Keratinocyte (primary cell): Measurements from ENCODE around the gene HOXB4. TPM values are rescaled to one million over a fixed set of nuclear protein-coding genes. Genes with fewer than 3 reads are reported as not detected.

Experiments
- DNase-seq: peaks from one replicate; pipeline ENCODE4 v3.0.0-alpha.2; 2011; ENCODE audit warnings: low read depth, missing footprints, low spot score
- FAIRE-seq: peaks from 2 replicates; lab custom pipeline; 2011; peaks lifted over from hg19 to GRCh38; lab: Jason Lieb, UNC
- H2AFZ ChIP-seq: 2 replicates; pipeline ENCODE4 v1.6.0; 2012; ENCODE audit warnings: low read length, control low read depth, inconsistent platforms; ENCODE audit not compliant: control insufficient read depth
- H3K27ac ChIP-seq: 2 replicates; pipeline ENCODE4 v1.5.1; 2011; ENCODE audit warnings: low read length; ENCODE audit not compliant: control insufficient read depth, insufficient read depth
- H3K27me3 ChIP-seq: 3 replicates; pipeline ENCODE4 v1.6.0; 2011; ENCODE audit warnings: low read length; ENCODE audit not compliant: control insufficient read depth, insufficient read depth; ENCODE audit errors: extremely low read depth
- H3K36me3 ChIP-seq, 2 experiments: 2 replicates in 1 of 2; 3 replicates in 1 of 2; pipeline ENCODE4 v1.5.1; 2011; ENCODE audit warnings: low read length in 2 of 2, mild to moderate bottlenecking in 1 of 2; ENCODE audit not compliant: control insufficient read depth in 2 of 2, insufficient read depth in 2 of 2; ENCODE audit errors: extremely low read depth in 1 of 2
- H3K4me1 ChIP-seq: 3 replicates; pipeline ENCODE4 v1.5.1; 2011; ENCODE audit warnings: low read length; ENCODE audit not compliant: control insufficient read depth, insufficient read depth; ENCODE audit errors: extremely low read depth
- H3K4me2 ChIP-seq: 3 replicates; pipeline ENCODE4 v1.6.0; 2011; ENCODE audit warnings: low read depth, low read length; ENCODE audit not compliant: control insufficient read depth, insufficient read depth; ENCODE audit errors: extremely low read depth
- H3K4me3 ChIP-seq, 3 experiments: fragments of 200-600 bp in 1 of 3; sonication (generic) in 1 of 3; 2 replicates in 2 of 3; 3 replicates in 1 of 3; pipeline ENCODE4 v1.5.1; 2011 to 2016; ENCODE audit warnings: low read length in 3 of 3, mild to moderate bottlenecking in 3 of 3, control low read depth in 2 of 3, inconsistent platforms in 1 of 3, low read depth in 1 of 3, mixed read lengths in 1 of 3, mixed run types in 1 of 3, moderate library complexity in 1 of 3; ENCODE audit not compliant: control insufficient read depth in 2 of 3, insufficient read depth in 2 of 3; ENCODE audit errors: extremely low read depth in 1 of 3
- H3K79me2 ChIP-seq: 2 replicates; pipeline ENCODE4 v1.6.0; 2012; ENCODE audit warnings: low read length; ENCODE audit not compliant: control insufficient read depth, insufficient read depth
- H3K9ac ChIP-seq: 3 replicates; pipeline ENCODE4 v1.6.0; 2011; ENCODE audit warnings: low read length; ENCODE audit not compliant: control insufficient read depth, insufficient read depth; ENCODE audit errors: extremely low read depth
- H3K9me1 ChIP-seq: 3 replicates; pipeline ENCODE4 v1.6.0; 2011; ENCODE audit warnings: low read length; ENCODE audit not compliant: control insufficient read depth, insufficient read depth; ENCODE audit errors: extremely low read depth
- H3K9me3 ChIP-seq: 2 replicates; pipeline ENCODE4 v1.5.1; 2012; ENCODE audit warnings: low read depth, low read length; ENCODE audit not compliant: control insufficient read depth
- H4K20me1 ChIP-seq: 3 replicates; pipeline ENCODE4 v1.6.0; 2011; ENCODE audit warnings: low read length; ENCODE audit not compliant: control insufficient read depth, insufficient read depth; ENCODE audit errors: extremely low read depth
- EZH2 ChIP-seq: IDR thresholded peaks from one replicate; pipeline ENCODE4 v1.6.1; 2012; ENCODE audit warnings: inconsistent platforms, mild to moderate bottlenecking, low read length, moderate library complexity
- dilution Hi-C: fragments of 300-500 bp; cut with MboI; formaldehyde crosslinking; loops from one replicate; pipeline ENCODE4 v1.7.0; 2020; ENCODE audit warnings: low sequenced_read_pairs; ENCODE audit not compliant: extremely low pct_ligation_motif_present
- polyA plus RNA-seq, 5 experiments: library from polyadenylated mRNA; depleted of rRNA in 3 of 5; stranded (reverse) in 3 of 5; stranded (forward) in 1 of 5; unstranded in 1 of 5; fragments of >200 nt; gene quantifications; 1 replicate in 1 of 5; 2 replicates in 3 of 5; 3 replicates in 1 of 5; pipeline versions ENCODE4 v1.2.1 to v1.2.3, GENCODE V29; 2011 to 2012; ENCODE audit warnings: missing spikeins in 2 of 5, low read depth in 1 of 5, low replicate concordance in 1 of 5
- TF ChIP-seq, protein P1 (sequence below), 3 experiments: IDR thresholded peaks in 1 of 3; conservative IDR thresholded peaks in 1 of 3; optimal IDR thresholded peaks in 1 of 3; 2 replicates in 2 of 3; 3 replicates in 1 of 3; pipeline versions ENCODE3 to v1.5.1; 2011; ENCODE audit warnings: low read length in 3 of 3, mild to moderate bottlenecking in 3 of 3, moderate library complexity in 2 of 3, control low read depth in 1 of 3, inconsistent platforms in 1 of 3; ENCODE audit not compliant: insufficient read depth in 2 of 3; ENCODE audit errors: extremely low read depth in 1 of 3

The HOXB4 gene
- polyA plus RNA-seq, 1 donor (not counting 4 experiments of a cell fraction or from before 2014, with no cell fraction given): 0.59 TPM

DNA sequence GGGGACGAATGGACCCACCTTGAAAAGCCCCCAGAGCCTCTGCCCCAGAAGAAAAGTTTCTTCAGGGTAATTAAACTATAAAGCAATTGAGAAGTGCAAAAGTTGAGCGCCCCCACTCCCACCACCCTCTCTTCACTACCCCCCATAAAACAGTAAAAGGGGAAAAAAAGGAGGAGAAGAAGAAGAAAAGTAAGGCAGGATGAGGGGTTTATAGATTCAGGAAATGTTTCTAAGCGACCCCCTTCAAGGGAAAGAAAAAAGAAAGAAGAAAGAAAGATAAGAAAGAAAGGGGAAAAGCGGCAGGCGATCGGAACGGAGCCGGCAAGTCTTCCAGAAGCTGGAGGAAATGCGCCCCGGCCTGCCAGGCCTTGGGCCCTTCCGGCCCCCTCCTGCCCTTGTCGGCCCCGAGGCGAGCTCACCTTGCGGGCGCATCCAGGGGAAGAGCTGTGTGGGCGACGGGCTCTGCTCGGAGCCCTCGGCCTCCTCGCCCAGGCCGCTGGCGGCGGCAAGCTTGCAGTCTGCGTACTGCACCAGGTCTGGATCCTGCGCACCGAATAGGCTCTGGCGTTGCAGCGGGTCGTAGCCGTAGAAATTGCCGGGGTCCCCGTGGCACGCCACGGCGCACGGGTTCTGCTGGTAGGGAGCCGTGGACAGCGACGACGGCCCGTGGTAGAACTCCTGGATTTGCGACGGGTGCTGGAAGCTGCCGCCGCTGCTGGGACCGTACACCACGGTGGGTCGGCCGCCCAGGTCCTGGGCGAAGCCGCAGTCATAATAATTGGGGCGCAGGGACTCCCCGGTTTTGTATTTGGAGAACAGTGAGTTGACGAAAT, 35.9 kb upstream of the HOXB4 start:
- Histone ChIP-seq H3K9me3 (no peaks in the 10 kb centered on the region), H3K9ac (no peak overlapping the region), H3K79me2 (no peaks in the 10 kb centered on the region), H3K4me1 (peaks cover 8% of the 10 kb centered on the region), H3K27me3 (peaks cover 93% of the 10 kb centered on the region), H3K4me2 (peak overlapping the region; percentile 45), H3K27ac (no peak overlapping the region), H3K9me1 (peaks cover 2% of the 10 kb centered on the region), H2AFZ (no peak overlapping the region), H4K20me1 (no peaks in the 10 kb centered on the region), H3K4me3 (peak overlapping the region in 1 of 3 experiments; percentile 18), H3K36me3 (no peaks in the 10 kb centered on the region)
- no peak for FAIRE-seq
- DNase-seq: no peak
- peak; percentile 97 for TF ChIP-seq EZH2
- TF ChIP-seq, protein P1, sequence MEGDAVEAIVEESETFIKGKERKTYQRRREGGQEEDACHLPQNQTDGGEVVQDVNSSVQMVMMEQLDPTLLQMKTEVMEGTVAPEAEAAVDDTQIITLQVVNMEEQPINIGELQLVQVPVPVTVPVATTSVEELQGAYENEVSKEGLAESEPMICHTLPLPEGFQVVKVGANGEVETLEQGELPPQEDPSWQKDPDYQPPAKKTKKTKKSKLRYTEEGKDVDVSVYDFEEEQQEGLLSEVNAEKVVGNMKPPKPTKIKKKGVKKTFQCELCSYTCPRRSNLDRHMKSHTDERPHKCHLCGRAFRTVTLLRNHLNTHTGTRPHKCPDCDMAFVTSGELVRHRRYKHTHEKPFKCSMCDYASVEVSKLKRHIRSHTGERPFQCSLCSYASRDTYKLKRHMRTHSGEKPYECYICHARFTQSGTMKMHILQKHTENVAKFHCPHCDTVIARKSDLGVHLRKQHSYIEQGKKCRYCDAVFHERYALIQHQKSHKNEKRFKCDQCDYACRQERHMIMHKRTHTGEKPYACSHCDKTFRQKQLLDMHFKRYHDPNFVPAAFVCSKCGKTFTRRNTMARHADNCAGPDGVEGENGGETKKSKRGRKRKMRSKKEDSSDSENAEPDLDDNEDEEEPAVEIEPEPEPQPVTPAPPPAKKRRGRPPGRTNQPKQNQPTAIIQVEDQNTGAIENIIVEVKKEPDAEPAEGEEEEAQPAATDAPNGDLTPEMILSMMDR (optimal IDR thresholded peaks at IDR 0.05 in 1 of 3, IDR thresholded peaks at IDR 0.05 in 1 of 3, conservative IDR thresholded peaks at IDR 0.05 in 1 of 3; ENCODE audit: extremely low read depth in 1 of 3, insufficient read depth in 2 of 3, low read length in 3 of 3): no peak
- dilution Hi-C loops: no loop called here

DNA sequence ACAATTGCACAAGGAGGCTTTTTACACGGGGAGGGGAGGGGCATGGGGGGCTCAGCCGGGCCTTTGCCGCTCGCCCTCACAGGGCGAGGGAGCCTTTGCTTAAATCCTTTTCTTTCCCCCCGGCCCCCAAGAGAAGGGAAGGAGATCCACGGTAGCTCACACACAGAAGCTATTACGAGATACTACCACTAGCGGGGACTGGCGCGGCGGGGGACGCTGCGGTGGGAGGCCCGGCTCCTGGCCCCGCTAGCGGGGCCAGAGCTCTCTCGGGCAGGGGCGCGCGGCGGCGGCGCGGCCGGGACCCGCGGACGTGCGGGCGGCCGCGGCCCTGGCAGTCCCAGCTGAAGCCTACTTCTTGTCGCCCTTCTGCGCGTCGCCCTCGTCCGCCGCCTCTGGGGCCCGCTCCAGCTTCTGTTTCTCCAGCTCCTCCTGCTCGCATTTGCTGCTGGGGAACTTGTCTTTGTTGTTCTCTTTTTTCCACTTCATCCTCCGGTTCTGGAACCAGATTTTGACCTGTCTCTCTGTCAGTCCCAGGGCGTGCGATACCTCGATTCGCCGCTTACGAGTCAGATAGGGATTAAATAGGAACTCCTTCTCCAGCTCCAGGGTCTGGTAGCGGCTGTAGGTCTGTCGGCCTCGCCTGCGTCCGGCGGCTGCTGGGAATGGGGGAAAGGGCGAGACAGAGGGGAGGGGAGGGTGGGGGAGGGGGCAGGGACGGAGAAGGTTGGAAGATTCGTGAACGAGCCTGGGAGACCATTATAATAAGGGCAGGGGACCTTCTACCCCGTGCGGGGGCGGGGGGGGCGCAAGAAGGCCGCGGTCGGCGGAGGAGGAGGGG, 34.9 kb upstream of the HOXB4 start:
- Histone ChIP-seq H3K4me3 (peak overlapping the region in 2 of 3 experiments; percentile 20 to 36), H3K27me3 (peaks cover 91% of the 10 kb centered on the region), H3K4me2 (peak overlapping the region; percentile 71), H3K9ac (no peak overlapping the region), H4K20me1 (no peaks in the 10 kb centered on the region), H3K4me1 (peaks cover 8% of the 10 kb centered on the region), H3K27ac (no peak overlapping the region), H2AFZ (peak overlapping the region; percentile 39), H3K9me3 (no peaks in the 10 kb centered on the region), H3K9me1 (peaks cover 2% of the 10 kb centered on the region), H3K79me2 (no peaks in the 10 kb centered on the region), H3K36me3 (no peaks in the 10 kb centered on the region)
- dilution Hi-C loops: no loop called here
- DNase-seq (no peak), FAIRE-seq (no peak)
- TF ChIP-seq, protein P1 (optimal IDR thresholded peaks at IDR 0.05 in 1 of 3, IDR thresholded peaks at IDR 0.05 in 1 of 3, conservative IDR thresholded peaks at IDR 0.05 in 1 of 3; ENCODE audit: extremely low read depth in 1 of 3, insufficient read depth in 2 of 3, low read length in 3 of 3): peak; percentile 7 to 38 (median 34)
- TF ChIP-seq EZH2: peak; percentile 79
